Measurements from ENCODE around the gene TLL2.

TLL2 gene

GRCh38 chr10:96352027-96352426 lies 161.7 kb downstream of the TLL2 start:
- H3K27ac ChIP-seq: no peak overlapping the region
- no peak overlapping the region for H3K4me3 ChIP-seq (ENCODE audit: low read depth, low read length)
- in situ Hi-C loops (cut with HindIII; ENCODE audit: low pct_ligation_motif_present, low sequenced_read_pairs): no loop called here
- no peaks in the 10 kb centered on the region for H3K36me3 ChIP-seq (replicated peaks)
- no peak for TF ChIP-seq CTCF (IDR thresholded peaks at IDR 0.05; ENCODE audit: low read depth, low read length, missing control alignments)
- no peak for DNase-seq
- no peaks in the 10 kb centered on the region for H3K27me3 ChIP-seq (replicated peaks)

DNA sequence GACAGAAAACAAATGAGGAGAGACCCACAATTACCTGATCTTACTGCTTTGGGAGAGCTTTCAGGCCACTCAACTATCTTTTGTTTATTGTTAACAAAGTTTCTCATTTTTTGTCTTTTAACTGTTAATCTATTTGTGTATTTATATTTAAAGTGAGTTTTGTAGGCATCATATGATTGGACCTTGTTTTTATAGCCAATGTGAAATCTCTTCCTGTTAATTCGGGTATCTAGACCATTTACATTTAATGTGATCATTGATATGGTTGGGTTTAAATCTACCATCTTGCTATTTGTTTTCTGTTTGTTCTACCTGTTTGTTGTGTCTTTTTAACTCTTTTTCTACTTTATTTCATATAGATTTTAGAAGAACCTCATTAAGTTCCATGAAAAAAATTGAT lies 167.4 kb downstream of the TLL2 start:
- TF ChIP-seq CTCF (IDR thresholded peaks at IDR 0.05; ENCODE audit: low read depth, low read length, missing control alignments): no peak
- no peaks in the 10 kb centered on the region for H3K27me3 ChIP-seq (replicated peaks)
- in situ Hi-C loops (cut with HindIII; ENCODE audit: low pct_ligation_motif_present, low sequenced_read_pairs): no loop called here
- DNase-seq: no peak
- no peak overlapping the region for H3K4me3 ChIP-seq (ENCODE audit: low read depth, low read length)
- no peaks in the 10 kb centered on the region for H3K36me3 ChIP-seq (replicated peaks)
- H3K27ac ChIP-seq: no peak overlapping the region

GRCh38 chr10:96345222-96345621 lies 168.5 kb downstream of the TLL2 start:
- Histone ChIP-seq H3K27ac (no peak overlapping the region), H3K27me3 (replicated peaks) (no peaks in the 10 kb centered on the region), H3K36me3 (replicated peaks) (no peaks in the 10 kb centered on the region), H3K4me3 (ENCODE audit: low read depth, low read length) (no peak overlapping the region)
- DNase-seq: no peak
- TF ChIP-seq CTCF (IDR thresholded peaks at IDR 0.05; ENCODE audit: low read depth, low read length, missing control alignments): no peak
- in situ Hi-C loops (cut with HindIII; ENCODE audit: low pct_ligation_motif_present, low sequenced_read_pairs): no loop called here

DNA sequence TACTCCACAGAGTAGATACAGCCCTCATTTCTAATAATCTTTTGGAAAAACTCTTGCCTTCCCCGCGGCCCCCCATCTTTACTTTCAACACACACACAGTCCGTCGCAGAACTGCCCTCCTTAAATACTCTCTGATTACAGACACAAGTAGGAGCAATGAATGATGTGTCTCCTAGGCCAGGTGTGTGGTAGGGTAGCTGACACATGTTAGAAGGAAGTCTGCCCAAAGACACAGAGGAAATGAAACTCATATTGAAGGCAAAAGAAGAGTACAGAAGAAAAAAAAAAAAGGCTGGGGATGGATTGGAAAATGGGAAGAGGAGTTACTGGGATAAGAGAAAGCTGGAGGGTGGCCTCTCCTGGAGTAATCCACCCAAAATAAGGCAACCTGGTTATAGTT lies 169.5 kb downstream of the TLL2 start:
- no peak overlapping the region for H3K27ac ChIP-seq
- in situ Hi-C loops (cut with HindIII; ENCODE audit: low pct_ligation_motif_present, low sequenced_read_pairs): no loop called here
- no peak for TF ChIP-seq CTCF (IDR thresholded peaks at IDR 0.05; ENCODE audit: low read depth, low read length, missing control alignments)

GRCh38 chr10:96342402-96342801 lies 171.3 kb downstream of the TLL2 start:
- Histone ChIP-seq H3K36me3 (replicated peaks) (no peaks in the 10 kb centered on the region), H3K4me3 (ENCODE audit: low read depth, low read length) (no peak overlapping the region), H3K27me3 (replicated peaks) (no peaks in the 10 kb centered on the region), H3K27ac (no peak overlapping the region)
- TF ChIP-seq CTCF (IDR thresholded peaks at IDR 0.05; ENCODE audit: low read depth, low read length, missing control alignments): no peak
- in situ Hi-C loops (cut with HindIII; ENCODE audit: low pct_ligation_motif_present, low sequenced_read_pairs): no loop called here
- DNase-seq: no peak

More for the DNA sequence above, 169.5 kb downstream of the TLL2 start:
- H3K27me3 ChIP-seq (replicated peaks): no peaks in the 10 kb centered on the region
- DNase-seq: no peak
- H3K4me3 ChIP-seq (ENCODE audit: low read depth, low read length): no peak overlapping the region
- H3K36me3 ChIP-seq (replicated peaks): no peaks in the 10 kb centered on the region
